RKO (cell line): ENCODE data around the gene PCYOX1L.

ENCODE experiments used
- DNase-seq: peaks from one replicate; pipeline ENCODE4 v3.0.0-alpha.2; 2016; ENCODE audit warnings: low spot score

Gene PCYOX1L

GRCh38 chr5:149338364-149338763 lies 19.5 kb upstream of the PCYOX1L start:
- no peak for DNase-seq

DNA sequence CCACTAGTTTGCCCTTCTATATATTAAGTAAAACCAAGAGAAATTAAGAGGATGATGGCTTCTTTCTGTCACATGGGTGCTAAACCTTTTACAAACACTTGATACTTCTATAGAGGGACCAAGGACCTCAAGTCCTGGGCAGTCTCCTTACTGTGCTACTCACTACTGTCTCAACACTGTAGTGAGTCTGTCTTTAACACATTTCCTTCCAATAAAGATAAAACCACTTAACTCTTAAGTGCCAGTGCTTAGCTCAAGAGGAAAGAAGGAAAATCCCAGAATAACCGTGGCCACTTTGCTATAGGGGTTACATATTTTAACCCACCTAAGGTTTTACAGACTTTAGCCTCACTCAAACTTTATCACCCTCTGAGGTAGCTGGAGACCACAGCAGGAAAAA lies 16.9 kb upstream of the PCYOX1L start:
- DNase-seq: no peak

- DNase-seq: no peak
These were observed 16.0 kb upstream of the PCYOX1L start for GRCh38 chr5:149341876-149342275.

DNA sequence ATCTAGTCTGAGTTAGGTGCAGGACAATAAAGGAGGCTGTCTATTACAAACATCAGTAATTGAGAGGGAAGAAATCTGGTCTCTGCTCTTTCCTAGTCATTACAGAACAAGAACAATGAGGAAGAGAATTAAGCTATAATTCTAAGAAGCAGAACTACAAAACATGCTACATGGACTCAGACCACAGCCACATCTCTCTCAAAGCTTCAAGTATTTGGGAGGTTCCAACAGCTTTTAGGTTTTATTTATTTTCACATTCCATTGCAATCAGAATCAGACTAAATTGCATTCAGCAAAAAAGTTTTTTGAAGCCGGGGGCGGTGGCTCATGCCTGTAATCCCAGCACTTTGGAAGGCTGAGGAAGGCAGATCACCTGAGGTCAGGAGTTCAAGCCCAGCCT lies 13.7 kb upstream of the PCYOX1L start:
- DNase-seq: no peak

GRCh38 chr5:149345147-149345891 lies 12.5 kb upstream of the PCYOX1L start, which contains the start of gene GRPEL2:
TSS of gene GRPEL2 (plus strand) at chr5:149345499. CDS start at chr5:149345540, 41 bp downstream.
- DNase-seq: peak; percentile 98

GRCh38 chr5:149345892-149346222 lies 12.0 kb upstream of the PCYOX1L start:
- peak; percentile 50 for DNase-seq

DNA sequence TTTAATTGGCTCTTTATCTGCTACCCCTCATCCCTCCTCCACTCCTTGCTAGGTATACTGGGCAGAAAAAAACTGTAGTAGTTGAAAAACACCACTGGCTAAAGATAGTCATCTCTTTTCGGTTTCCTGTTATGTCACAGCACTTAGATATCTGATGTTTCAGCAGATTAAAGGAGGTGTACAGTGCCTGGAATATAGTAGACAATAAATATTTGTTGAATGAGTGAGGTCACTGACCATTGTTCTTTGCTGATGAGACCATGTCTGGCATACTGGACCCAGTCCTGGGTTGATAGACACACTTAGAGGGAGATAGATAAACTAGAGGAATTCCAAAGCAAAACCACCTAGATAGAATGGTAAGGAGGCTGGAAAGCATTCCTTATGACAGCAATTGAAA lies 9.3 kb upstream of the PCYOX1L start:
- DNase-seq: no peak

DNA sequence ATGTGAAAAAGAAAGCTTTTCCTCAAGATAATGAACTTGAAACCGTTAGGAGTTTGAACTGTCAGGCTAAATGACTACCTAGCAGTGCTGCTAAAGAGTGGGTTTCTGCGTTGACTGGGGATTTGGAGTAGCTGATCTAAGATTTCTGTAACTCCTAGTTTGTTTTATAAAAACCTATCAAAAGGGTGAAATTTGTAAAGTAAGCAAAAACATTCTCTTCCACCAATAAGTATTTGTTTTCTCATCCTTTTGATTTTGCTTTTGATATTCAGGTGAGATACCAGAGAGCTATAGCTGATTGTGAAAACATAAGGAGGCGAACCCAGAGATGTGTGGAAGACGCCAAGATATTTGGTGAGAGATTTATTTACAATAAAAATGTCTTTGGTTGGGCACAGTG lies 8.5 kb upstream of the PCYOX1L start:
- no peak for DNase-seq

DNA sequence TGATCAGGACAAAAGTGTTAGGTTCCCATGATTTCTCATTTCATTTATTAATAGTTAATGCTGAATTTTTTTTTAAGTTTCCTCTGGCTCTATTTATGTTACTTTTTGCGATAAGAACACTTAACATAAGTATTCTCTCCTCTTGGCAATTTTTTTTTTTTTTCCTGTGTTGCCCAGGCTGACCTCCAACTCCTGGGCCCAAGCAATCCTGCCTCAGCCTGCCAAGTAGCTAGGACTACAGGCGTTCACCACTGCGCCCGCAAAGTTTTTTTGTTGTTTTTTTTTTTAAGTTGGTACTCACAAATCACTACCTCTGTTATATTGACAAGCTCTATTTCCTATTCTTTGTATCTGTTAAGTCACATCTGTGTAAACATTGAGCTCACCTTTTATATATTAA lies 5.7 kb upstream of the PCYOX1L start:
- no peak for DNase-seq

GRCh38 chr5:149353911-149354310 lies 3.9 kb upstream of the PCYOX1L start:
- no peak for DNase-seq

DNA sequence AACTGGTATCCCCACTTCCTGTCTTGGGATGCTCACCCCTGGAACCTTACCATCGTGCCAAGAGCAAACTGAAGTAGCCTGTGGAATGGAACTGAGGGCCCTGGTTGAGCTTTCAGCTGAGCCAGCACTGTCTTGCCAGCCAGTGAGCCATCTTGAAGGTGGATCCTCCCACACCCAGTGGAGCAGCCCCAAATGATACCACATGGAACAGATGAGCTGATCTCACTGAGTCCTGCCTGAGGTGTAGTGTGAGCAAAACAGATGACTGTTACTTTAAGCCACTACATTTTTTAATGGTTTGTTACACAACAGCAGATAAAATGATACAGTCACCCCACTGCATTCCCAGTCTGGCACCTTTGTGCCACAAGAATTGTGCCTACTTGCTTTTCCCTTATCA lies 2.2 kb upstream of the PCYOX1L start:
- DNase-seq: peak; percentile 38

DNA sequence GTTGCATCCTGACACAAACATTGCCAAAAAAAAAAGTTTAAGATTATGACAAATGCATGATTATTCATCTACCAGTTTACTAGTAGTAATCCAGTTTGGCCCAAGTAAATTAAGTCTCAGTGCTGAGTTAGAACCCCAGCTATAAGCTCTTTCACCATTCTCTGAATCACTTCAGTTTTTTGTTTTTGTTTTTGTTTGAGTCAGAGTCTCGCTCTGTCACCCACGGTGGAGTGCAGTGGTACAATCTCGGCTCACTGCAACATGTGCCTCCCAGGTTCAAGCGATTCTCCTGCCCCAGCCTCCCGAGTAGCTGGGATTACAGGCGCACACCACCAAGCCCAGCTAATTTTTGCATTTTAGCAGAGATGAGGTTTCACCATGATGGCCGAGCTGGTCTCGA lies 1.5 kb upstream of the PCYOX1L start:
- DNase-seq: peak; percentile 55

DNA sequence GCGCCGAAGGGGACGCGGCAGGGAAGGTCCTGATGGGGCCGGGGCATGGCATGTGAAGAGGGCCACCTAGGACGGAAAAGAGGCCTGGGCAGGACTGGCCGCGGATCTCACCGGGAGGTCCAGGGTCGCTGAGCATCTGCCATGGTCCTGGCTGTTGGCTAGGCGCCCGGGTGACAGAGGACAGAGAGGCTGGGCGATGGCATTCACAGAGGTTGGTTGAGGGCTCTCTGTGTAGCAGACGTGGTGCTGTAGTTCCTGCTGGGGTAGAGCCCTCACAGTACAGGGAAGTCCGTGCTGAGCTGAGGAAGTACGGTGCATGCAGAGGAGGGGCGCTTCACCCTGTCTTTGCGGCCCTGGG lies 427 bp downstream of the PCYOX1L start:
- peak; percentile 30 for DNase-seq

DNA sequence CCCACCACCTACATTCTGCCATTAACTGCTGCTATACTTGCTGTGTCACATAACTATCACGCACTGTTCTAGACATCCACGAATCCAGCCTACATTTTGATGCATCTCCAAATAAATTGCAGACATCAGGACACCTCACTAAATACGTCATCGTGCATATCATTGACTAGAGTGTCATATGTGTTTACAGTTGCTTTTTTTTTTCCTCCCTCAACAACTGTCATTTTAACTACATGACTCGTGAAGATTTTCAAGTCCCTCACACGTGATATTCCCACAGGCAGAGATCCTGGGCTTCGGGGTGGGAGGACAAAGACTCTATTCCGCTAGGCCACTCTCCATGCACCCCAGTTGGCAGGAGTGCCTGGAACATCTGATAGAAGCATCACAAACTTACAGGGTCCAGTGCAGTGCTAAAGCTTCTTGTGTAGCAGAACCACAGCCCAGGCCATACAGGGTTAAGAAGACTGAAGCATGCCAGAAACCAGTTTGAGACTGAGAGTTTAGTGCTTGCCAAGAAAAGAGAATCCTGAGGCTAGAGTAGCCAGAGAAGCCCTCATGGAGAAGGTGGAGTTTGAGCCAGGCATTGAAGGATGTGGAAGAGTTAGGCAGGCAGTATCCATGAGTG lies 1.1 kb downstream of the PCYOX1L start:
- no peak for DNase-seq

- no peak for DNase-seq
These were observed 2.4 kb downstream of the PCYOX1L start for GRCh38 chr5:149360272-149360671.

DNA sequence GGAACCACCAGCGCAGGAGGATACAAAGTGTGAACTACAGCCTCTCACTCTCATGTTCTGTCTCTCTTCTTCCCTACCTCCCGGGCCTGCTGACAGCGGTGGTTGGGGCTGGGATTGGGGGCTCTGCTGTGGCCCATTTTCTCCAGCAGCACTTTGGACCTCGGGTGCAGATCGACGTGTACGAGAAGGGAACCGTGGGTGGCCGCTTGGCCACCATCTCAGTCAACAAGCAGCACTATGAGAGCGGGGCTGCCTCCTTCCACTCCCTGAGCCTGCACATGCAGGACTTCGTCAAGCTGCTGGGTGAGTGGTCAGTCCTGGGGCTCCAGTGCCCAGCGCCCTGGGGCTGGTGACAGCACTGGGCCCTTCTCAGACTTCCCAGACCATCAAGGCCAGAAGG lies 4.7 kb downstream of the PCYOX1L start:
- DNase-seq: no peak

- DNase-seq: no peak
These were observed 5.5 kb downstream of the PCYOX1L start for GRCh38 chr5:149363358-149363757.

GRCh38 chr5:149363936-149364335 lies 6.1 kb downstream of the PCYOX1L start:
- DNase-seq: no peak

GRCh38 chr5:149364719-149365118 lies 6.9 kb downstream of the PCYOX1L start:
- no peak for DNase-seq

- peak; percentile 61 for DNase-seq
These were observed 7.6 kb downstream of the PCYOX1L start for GRCh38 chr5:149365418-149365817.

- DNase-seq: no peak
These were observed 8.4 kb downstream of the PCYOX1L start for GRCh38 chr5:149366169-149366729.

DNA sequence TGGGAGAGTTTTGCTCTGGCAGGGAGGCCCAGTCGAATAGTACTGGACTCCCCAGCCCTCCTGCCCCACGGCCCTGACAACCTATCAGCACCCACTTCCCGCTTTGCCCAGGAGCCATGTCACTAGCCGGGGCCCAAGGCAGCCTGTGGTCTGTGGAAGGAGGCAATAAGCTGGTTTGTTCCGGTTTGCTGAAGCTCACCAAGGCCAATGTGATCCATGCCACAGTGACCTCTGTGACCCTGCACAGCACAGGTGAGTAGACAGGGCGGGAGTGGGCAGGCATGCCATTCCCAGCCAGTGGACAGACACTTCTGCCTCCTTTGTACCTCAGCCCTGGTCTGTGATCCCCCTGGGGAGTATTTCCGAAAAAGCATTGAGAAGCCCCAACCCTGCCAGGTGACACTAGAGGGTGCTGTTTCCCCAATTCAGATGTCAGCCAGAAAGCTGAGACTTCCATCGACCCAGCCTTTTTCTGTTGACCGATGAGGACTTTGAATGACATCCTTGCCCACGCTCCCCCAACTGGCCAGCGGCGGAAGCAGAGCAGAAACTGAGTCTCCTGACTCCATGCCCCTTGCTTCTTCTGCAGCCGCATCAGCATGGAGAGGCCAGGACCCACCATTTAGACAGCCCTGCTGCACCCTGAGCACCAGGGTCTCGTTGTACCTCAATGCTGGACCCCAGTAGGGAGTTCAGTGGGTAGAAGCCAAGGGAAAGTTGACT lies 9.6 kb downstream of the PCYOX1L start:
- DNase-seq: peak; percentile 83
